ENCODE measurements around the gene DBNDD1.

Gene DBNDD1

GRCh38 chr16:90050969-90051368, 31.7 kb upstream of the DBNDD1 start:
- TF ChIP-seq CTCF (IDR thresholded peaks at IDR 0.05; ENCODE audit: control insufficient read depth, insufficient read depth, low read depth, low read length, missing control alignments): no peak
- no peak for DNase-seq (ENCODE audit: low read depth)
- no peak overlapping the region for H3K4me3 ChIP-seq (ENCODE audit: control insufficient read depth, low read depth, low read length)

- DNase-seq (ENCODE audit: low read depth): no peak
- no peak for TF ChIP-seq CTCF (IDR thresholded peaks at IDR 0.05; ENCODE audit: control insufficient read depth, insufficient read depth, low read depth, low read length, missing control alignments)
- no peak overlapping the region for H3K4me3 ChIP-seq (ENCODE audit: control insufficient read depth, low read depth, low read length)
Observed at GRCh38 chr16:90048737-90049330, 29.6 kb upstream of the DBNDD1 start.

GRCh38 chr16:90048347-90048722, 29.1 kb upstream of the DBNDD1 start:
- no peak overlapping the region for H3K4me3 ChIP-seq (ENCODE audit: control insufficient read depth, low read depth, low read length)
- no peak for TF ChIP-seq CTCF (IDR thresholded peaks at IDR 0.05; ENCODE audit: control insufficient read depth, insufficient read depth, low read depth, low read length, missing control alignments)
- DNase-seq (ENCODE audit: low read depth): no peak

DNA sequence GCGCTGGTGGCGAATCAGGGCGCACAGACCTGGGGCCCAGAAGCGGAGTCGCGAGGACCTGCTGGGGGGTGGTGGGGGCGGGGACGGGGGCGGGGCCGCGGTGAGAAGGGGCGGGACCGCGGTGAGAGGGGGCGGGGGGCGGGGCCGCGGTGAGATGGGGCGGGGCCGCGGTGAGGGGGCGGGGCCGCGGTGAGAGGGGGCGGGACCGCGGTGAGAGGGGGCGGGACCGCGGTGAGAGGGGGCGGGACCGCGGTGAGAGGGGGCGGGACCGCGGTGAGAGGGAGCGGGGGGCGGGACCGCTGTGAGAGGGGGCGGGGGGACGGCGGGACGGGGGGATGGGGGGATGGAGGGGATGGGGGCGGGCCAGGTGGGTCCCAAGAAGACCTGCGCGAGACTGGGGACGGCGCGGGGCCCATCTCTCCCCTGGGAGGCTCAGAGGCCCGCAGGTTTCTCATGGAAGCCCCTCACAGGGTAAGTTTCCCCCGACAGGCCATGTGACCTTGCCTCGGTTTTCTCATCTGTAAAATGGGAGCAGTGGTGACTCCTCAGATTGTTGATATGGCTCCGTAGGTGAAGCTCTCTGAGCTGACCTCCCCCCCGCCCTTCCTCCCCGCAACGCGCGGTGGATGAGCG, 28.6 kb upstream of the DBNDD1 start:
- no peak for TF ChIP-seq CTCF (IDR thresholded peaks at IDR 0.05; ENCODE audit: control insufficient read depth, insufficient read depth, low read depth, low read length, missing control alignments)
- H3K4me3 ChIP-seq (ENCODE audit: control insufficient read depth, low read depth, low read length): no peak overlapping the region
- DNase-seq (ENCODE audit: low read depth): no peak

- no peak for DNase-seq (ENCODE audit: low read depth)
- H3K4me3 ChIP-seq (ENCODE audit: control insufficient read depth, low read depth, low read length): peak overlapping the region; percentile 30
- no peak for TF ChIP-seq CTCF (IDR thresholded peaks at IDR 0.05; ENCODE audit: control insufficient read depth, insufficient read depth, low read depth, low read length, missing control alignments)
Observed at GRCh38 chr16:90046971-90047713, 27.9 kb upstream of the DBNDD1 start.

DNA sequence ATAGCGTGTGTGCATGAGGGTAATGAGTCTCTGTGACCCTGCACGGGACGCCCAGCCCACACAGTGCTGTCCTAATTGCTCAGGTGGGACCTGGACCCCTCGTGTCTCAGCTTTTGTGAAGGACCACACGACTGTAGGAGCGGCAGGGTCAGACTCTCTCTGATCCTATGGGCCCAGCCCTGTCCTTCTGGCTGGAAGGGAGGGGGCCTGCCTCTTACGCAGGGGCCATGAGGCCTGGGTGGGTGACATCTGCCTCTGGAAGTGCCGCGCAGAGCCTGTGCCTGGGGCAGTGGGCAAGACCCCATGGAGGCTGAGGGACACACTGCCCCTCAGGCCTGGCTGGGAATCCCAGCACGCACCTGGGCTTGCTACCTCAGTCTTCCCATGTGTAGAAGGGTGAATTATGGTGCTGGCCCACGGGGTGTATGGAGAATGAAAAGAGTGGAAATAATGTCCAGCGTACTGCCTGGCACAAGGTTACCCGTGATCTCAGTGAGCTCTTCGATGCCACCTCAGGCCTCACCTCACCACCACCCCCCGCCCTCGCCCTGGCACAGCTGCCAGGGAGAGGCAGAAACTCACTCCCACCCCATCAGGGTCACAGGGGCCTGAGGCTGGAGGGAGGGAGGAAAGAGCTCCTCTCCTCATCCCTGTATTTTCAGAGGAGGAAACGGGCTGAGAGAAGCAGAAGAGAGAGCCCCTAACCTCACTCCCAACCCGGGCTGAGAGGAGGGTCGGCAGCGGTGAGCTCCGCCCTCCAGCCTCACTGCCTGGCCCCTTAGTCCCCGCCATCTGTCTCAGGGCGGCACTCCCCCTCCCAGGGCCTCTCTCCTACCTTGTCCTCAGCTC, 27.1 kb upstream of the DBNDD1 start:
- TF ChIP-seq CTCF (IDR thresholded peaks at IDR 0.05; ENCODE audit: control insufficient read depth, insufficient read depth, low read depth, low read length, missing control alignments): no peak
- peak overlapping the region; percentile 30 for H3K4me3 ChIP-seq (ENCODE audit: control insufficient read depth, low read depth, low read length)
- no peak for DNase-seq (ENCODE audit: low read depth)
